SK-N-SH treated with all-trans-retinoic acid at 6 μM for 48 hours (cell line): ENCODE measurements around the gene CORO6.

ENCODE experiments used
- GLIS3 ChIP-seq: fragments of 250-450 bp; sonication (Bioruptor Pico); IDR thresholded peaks from 2 replicates; pipeline ENCODE4 v1.5.0; 2020; ENCODE audit warnings: mild to moderate bottlenecking, moderate library complexity
- ISL1 ChIP-seq: fragments of 250-450 bp; sonication (Bioruptor Pico); IDR thresholded peaks from 2 replicates; pipeline ENCODE4 v2.1.2; 2022; ENCODE audit warnings: mild to moderate bottlenecking, moderate library complexity
- PATZ1 ChIP-seq: fragments of 250-450 bp; sonication (Bioruptor Pico); IDR thresholded peaks from 2 replicates; pipeline ENCODE4 v1.8.0; 2020; ENCODE audit warnings: mild to moderate bottlenecking, moderate library complexity, borderline replicate concordance
- PPARA ChIP-seq: fragments of 250-450 bp; sonication (Bioruptor Pico); IDR thresholded peaks from 2 replicates; pipeline ENCODE4 v1.5.0; 2020; ENCODE audit warnings: mild to moderate bottlenecking, borderline replicate concordance
- ZFP3 ChIP-seq: fragments of 250-450 bp; sonication (Bioruptor Pico); IDR thresholded peaks from 2 replicates; pipeline ENCODE4 v1.5.0; 2020; ENCODE audit warnings: mild to moderate bottlenecking, moderate library complexity
- ZNF70 ChIP-seq: fragments of 450-650 bp; formaldehyde crosslinking; IDR thresholded peaks from 2 replicates; pipeline ENCODE4 v1.5.0; 2020; ENCODE audit warnings: mild to moderate bottlenecking, moderate library complexity

DNA sequence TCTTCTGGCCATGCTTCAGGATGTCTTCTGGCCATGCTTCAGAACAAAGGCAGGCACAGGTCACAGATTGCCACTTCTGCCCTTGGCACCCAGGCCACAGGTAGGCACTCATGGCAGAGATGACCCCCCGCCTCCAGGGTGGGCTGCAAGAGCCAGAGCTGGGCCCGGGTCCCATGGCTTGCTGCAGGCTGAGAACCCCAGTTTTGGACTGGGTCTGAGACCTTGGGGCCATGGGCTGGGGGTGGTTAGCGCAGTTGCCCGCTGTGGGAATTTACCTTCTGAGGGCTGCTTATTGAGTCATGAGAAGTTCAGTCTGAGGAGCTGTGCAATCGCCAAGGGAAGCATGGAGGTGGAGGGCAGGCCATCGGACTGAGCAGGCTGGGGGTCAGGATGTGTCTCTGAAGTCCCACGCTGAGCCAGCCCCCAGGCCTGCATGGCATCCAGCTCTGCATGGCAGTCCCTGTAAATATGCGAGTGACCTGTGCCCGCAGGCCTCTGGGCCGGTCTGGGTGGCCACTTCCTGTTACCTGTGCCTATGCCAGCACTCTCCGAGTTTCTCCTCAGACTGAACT lies 28.1 kb downstream of the CORO6 start:
- TF ChIP-seq ZNF70 (CRISPR knock-in tag) (no peak), ISL1 (CRISPR knock-in tag) (no peak), PATZ1 (CRISPR knock-in tag) (no peak), ZFP3 (CRISPR knock-in tag) (no peak), GLIS3 (CRISPR knock-in tag) (no peak), PPARA (CRISPR knock-in tag) (no peak)
